ENCODE measurements around the gene SLMAP. TPM values are rescaled to one million over a fixed set of nuclear protein-coding genes. Genes with fewer than 3 reads are reported as not detected.

SLMAP gene
- total and polyA plus RNA-seq, 2 experiments from 2014 or later = 32.1 to 73.0 TPM

GRCh38 chr3:57783186-57784088, 27.3 kb downstream of the SLMAP start (continued):
- TF ChIP-seq REST (IDR thresholded peaks at IDR 0.05; ENCODE audit: unreplicated experiment) (no peak), ZNF462 (CRISPR knock-in tag; IDR thresholded peaks at IDR 0.05) (no peak)

- H3K27me3 ChIP-seq (ENCODE audit: insufficient read depth) = no peaks in the 10 kb centered on the region
- no peaks in the 10 kb centered on the region for H3K36me3 ChIP-seq (ENCODE audit: insufficient read depth)
- no peak overlapping the region for H3K27ac ChIP-seq (ENCODE audit: low read depth)
- no peak for DNase-seq (ENCODE audit: low spot score)
- Mint-ChIP-seq H3K4me3 (no peak overlapping the region), H3K27ac (no peak overlapping the region), H3K9me3 (no peaks in the 10 kb centered on the region), H3K36me3 (ENCODE audit: low read depth) (no peaks in the 10 kb centered on the region), H3K27me3 (ENCODE audit: insufficient read depth, low read depth, poor library complexity) (no peaks in the 10 kb centered on the region), H3K4me1 (no peaks in the 10 kb centered on the region)
- no peak overlapping the region for H3K4me2 ChIP-seq
- H3K9me2 ChIP-seq (ENCODE audit: insufficient read depth) = no peaks in the 10 kb centered on the region
- peaks cover 14% of the 10 kb centered on the region for H3K4me1 ChIP-seq (ENCODE audit: insufficient read depth)
- no peak overlapping the region for H3K4me3 ChIP-seq
- ATAC-seq = no peak; the same call in 2 of the 3 replicates
- H4K20me1 ChIP-seq (replicated peaks; ENCODE audit: insufficient read depth) = peaks cover 44% of the 10 kb centered on the region
- no peak overlapping the region for H2AFZ ChIP-seq
- H3K79me2 ChIP-seq (replicated peaks; ENCODE audit: insufficient read depth) = peaks cover 96% of the 10 kb centered on the region
- no peaks in the 10 kb centered on the region for H3F3A ChIP-seq (replicated peaks; ENCODE audit: low read depth)
- TF ChIP-seq STAT1 (IDR thresholded peaks at IDR 0.05; ENCODE audit: unreplicated experiment) = no peak
- no peak for TF ChIP-seq CREB1 (CRISPR knock-in tag; IDR thresholded peaks at IDR 0.05; ENCODE audit: low read depth)
- no peak for TF ChIP-seq POLR2AphosphoS5 (IDR thresholded peaks at IDR 0.05; ENCODE audit: low read depth)
- TF ChIP-seq EZH2 (IDR thresholded peaks at IDR 0.05; ENCODE audit: low read depth, unreplicated experiment) = no peak
- no peak for TF ChIP-seq ZNF114 (CRISPR knock-in tag; IDR thresholded peaks at IDR 0.05)
- no peak for TF ChIP-seq NANOG (IDR thresholded peaks at IDR 0.05; ENCODE audit: borderline replicate concordance)
- TF ChIP-seq ZNF331 (CRISPR knock-in tag; IDR thresholded peaks at IDR 0.05; ENCODE audit: low read depth) = no peak
- no peak for TF ChIP-seq CTCF (conservative IDR thresholded peaks at IDR 0.05; ENCODE audit: low read depth in 2 of 2)
- no peak for TF ChIP-seq JUNB (IDR thresholded peaks at IDR 0.05; ENCODE audit: unreplicated experiment)
- TF ChIP-seq EZH2phosphoT487 (IDR thresholded peaks at IDR 0.05; ENCODE audit: unreplicated experiment) = no peak
Observed at GRCh38 chr3:57784089-57784735, 28.1 kb downstream of the SLMAP start.
